Measurements from ENCODE around the gene TICAM2.

Gene TICAM2

GRCh38 chr5:115639377-115639776 lies 37.1 kb upstream of the TICAM2 start:
- H3K4me3 ChIP-seq (ENCODE audit: low read depth, low read length): no peak overlapping the region
- DNase-seq (ENCODE audit: low read depth): no peak
- TF ChIP-seq CTCF (conservative IDR thresholded peaks at IDR 0.05; ENCODE audit: low read depth, low read length): no peak

- no peak for TF ChIP-seq CTCF (conservative IDR thresholded peaks at IDR 0.05; ENCODE audit: low read depth, low read length)
- DNase-seq (ENCODE audit: low read depth): no peak
- no peak overlapping the region for H3K4me3 ChIP-seq (ENCODE audit: low read depth, low read length)
Measured at GRCh38 chr5:115637507-115637906, 35.2 kb upstream of the TICAM2 start.

- DNase-seq (ENCODE audit: low read depth): no peak
- TF ChIP-seq CTCF (conservative IDR thresholded peaks at IDR 0.05; ENCODE audit: low read depth, low read length): no peak
- no peak overlapping the region for H3K4me3 ChIP-seq (ENCODE audit: low read depth, low read length)
Measured at GRCh38 chr5:115636008-115636407, 33.7 kb upstream of the TICAM2 start.

GRCh38 chr5:115634343-115635132 lies 32.3 kb upstream of the TICAM2 start:
- peak; percentile 97 for TF ChIP-seq CTCF (conservative IDR thresholded peaks at IDR 0.05; ENCODE audit: low read depth, low read length)
- peak overlapping the region; percentile 45 for H3K4me3 ChIP-seq (ENCODE audit: low read depth, low read length)
- peak; percentile 91 for DNase-seq (ENCODE audit: low read depth)

GRCh38 chr5:115629903-115630302 lies 27.6 kb upstream of the TICAM2 start:
- TF ChIP-seq CTCF (conservative IDR thresholded peaks at IDR 0.05; ENCODE audit: low read depth, low read length): no peak
- no peak for DNase-seq (ENCODE audit: low read depth)
- no peak overlapping the region for H3K4me3 ChIP-seq (ENCODE audit: low read depth, low read length)

- no peak for TF ChIP-seq CTCF (conservative IDR thresholded peaks at IDR 0.05; ENCODE audit: low read depth, low read length)
- no peak overlapping the region for H3K4me3 ChIP-seq (ENCODE audit: low read depth, low read length)
- no peak for DNase-seq (ENCODE audit: low read depth)
Measured at GRCh38 chr5:115627295-115627865, 25.1 kb upstream of the TICAM2 start.

DNA sequence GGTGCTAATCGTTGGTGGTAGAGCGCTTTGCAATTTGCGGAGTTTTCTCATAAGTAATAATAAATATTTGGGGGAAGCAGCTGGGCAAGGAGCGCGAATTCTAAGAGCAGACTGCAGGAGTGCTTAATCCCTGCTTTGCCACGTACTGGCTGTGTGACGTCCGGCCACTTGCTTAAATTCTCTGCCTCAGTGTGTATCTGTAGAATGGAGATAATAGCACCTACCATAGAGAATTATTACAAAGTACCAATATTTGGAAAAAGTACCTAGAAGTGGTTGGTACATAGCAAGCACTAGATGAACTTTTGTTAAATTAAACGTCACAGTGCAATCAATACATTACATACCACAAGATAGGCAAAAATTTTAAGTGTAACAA lies 24.2 kb upstream of the TICAM2 start:
- H3K4me3 ChIP-seq (ENCODE audit: low read depth, low read length): peak overlapping the region; percentile 95
- no peak for TF ChIP-seq CTCF (conservative IDR thresholded peaks at IDR 0.05; ENCODE audit: low read depth, low read length)
- peak; percentile 63 for DNase-seq (ENCODE audit: low read depth)
